Activated T-cell treated with anti-CD3 and anti-CD28 coated beads, Interleukin-2, amount 50 U/mL, for 72 hours (primary cell): Measurements from ENCODE around the gene KIAA1328. TPM values are rescaled to one million over a fixed set of nuclear protein-coding genes. Genes with fewer than 3 reads are reported as not detected.
A peak's percentile ranks its signal among the peaks of the same experiment; 100 is the strongest.
"Not testable (repeated sequence)": the region's sequence is repeated elsewhere in the genome, so short reads cannot be mapped to it uniquely, and the experiment has no call there.

ENCODE experiments used
- ATAC-seq, 2 donors: fragments of 150-1000 bp; cut with Tn5 transposase; replicated peaks in 1 of 2; 2 replicates each; pipeline ENCODE4 v1.10.0; 2021; ENCODE audit warnings: moderate library complexity in 2 of 2, mild to moderate bottlenecking in 1 of 2
- DNase-seq, 2 donors: peaks; one replicate each; pipeline ENCODE4 v3.0.0; 2021 to 2022; ENCODE audit warnings: mixed read lengths in 1 of 2
- H3K27ac Mint-ChIP-seq: one replicate; pipeline ENCODE4 v1.8.0; 2022; ENCODE audit warnings: mild to moderate bottlenecking, moderate library complexity, mixed read lengths
- H3K27me3 Mint-ChIP-seq: one replicate; pipeline ENCODE4 v1.8.0; 2022; ENCODE audit warnings: low read depth, mixed read lengths
- H3K36me3 Mint-ChIP-seq, 2 donors: one replicate each; pipeline ENCODE4 v1.8.0; 2022; ENCODE audit warnings: mixed read lengths in 2 of 2, mild to moderate bottlenecking in 1 of 2; ENCODE audit not compliant: insufficient read depth in 2 of 2
- H3K4me1 Mint-ChIP-seq: one replicate; pipeline ENCODE4 v1.8.0; 2022; ENCODE audit warnings: low read depth, mixed read lengths
- H3K4me3 Mint-ChIP-seq, 2 donors: one replicate each; pipeline ENCODE4 v1.8.0; 2022; ENCODE audit warnings: mild to moderate bottlenecking in 2 of 2, mixed read lengths in 2 of 2, moderate library complexity in 2 of 2
- H3K9me3 Mint-ChIP-seq, 2 donors: one replicate each; pipeline ENCODE4 v1.8.0; 2022; ENCODE audit warnings: mixed read lengths in 2 of 2
- total RNA-seq, 2 donors: library from RNA; stranded (reverse); gene quantifications; one replicate each; pipeline ENCODE4 v1.2.3, GENCODE V29; 2022

KIAA1328 gene
- total RNA-seq, 2 donors from 2014 or later = 7.8 to 9.4 TPM

DNA sequence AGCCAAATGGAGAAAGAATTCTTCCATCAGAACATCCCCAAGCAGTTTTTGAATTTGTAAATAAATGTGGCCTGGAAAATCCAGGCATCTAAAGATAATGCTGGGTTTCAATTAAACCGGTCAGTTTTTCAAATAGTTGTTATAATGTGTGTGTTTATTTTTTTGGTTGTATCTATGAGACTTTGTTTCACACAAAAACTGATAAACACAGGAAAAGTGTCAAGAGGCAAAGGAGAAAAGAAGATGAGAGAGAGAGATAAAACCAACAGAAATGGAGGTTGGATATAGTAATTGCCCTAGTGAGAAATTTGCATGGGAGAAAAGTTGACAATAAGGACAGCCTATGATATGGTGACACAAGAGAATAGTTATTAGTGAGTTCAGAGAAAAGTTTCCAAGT lies 68.3 kb downstream of the KIAA1328 start:
- no peaks in the 10 kb centered on the region for H3K4me1 Mint-ChIP-seq
- no peak overlapping the region for H3K27ac Mint-ChIP-seq
- ATAC-seq (no peak), DNase-seq (no peak)
- no peaks in the 10 kb centered on the region for H3K27me3 Mint-ChIP-seq
- peaks cover 2 to 6% of the 10 kb centered on the region in 2 donors for H3K36me3 Mint-ChIP-seq
- H3K4me3 Mint-ChIP-seq = no peak overlapping the region
- peaks cover 2% of the 10 kb centered on the region in 2 donors for H3K9me3 Mint-ChIP-seq

DNA sequence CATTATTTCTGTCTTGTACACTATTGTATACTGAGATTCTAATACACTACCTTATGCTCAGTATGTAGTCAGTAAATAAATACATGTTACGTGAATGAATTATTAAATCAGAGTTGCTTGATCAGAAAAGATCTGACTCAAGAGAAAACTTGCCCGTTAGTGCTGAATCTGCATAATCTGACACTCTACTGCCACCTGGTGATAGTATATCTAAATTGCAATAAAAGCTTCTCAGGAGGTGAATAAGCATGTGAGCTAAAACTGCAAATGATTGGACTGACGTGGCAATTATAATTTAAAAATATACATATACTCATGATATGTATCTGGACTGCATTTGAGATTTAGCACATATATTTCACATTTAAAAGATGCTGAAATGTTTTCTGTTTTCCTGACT lies 70.4 kb downstream of the KIAA1328 start:
- Mint-ChIP-seq H3K4me1 (no peaks in the 10 kb centered on the region), H3K9me3 (peaks cover 2% of the 10 kb centered on the region in 2 donors), H3K36me3 (peaks cover 2 to 6% of the 10 kb centered on the region in 2 donors), H3K4me3 (no peak overlapping the region), H3K27ac (no peak overlapping the region), H3K27me3 (no peaks in the 10 kb centered on the region)
- DNase-seq = no peak
- no peak for ATAC-seq

DNA sequence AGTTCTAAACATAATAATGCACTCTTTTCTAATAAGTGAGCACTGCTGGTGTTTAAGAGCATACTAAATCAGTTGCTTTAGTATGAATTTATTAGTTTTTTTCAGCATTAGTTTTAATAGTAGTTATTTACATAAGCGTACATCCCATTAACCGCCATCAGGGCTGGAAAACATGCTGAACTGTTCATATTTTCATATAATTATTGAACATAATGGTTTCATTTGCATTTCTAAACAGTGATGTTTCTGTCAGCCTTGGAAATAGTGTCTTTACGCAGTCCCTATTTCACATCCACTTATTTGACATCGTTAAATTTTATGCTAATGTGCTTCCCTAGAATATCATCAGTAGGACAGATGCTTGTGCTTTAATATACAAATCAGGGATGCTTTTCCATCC lies 71.5 kb downstream of the KIAA1328 start:
- Mint-ChIP-seq H3K27ac (no peak overlapping the region), H3K4me3 (no peak overlapping the region), H3K36me3 (peaks cover 2 to 6% of the 10 kb centered on the region in 2 donors), H3K4me1 (no peaks in the 10 kb centered on the region), H3K9me3 (peaks cover 2% of the 10 kb centered on the region in 2 donors), H3K27me3 (no peaks in the 10 kb centered on the region)
- DNase-seq = no peak
- no peak for ATAC-seq

DNA sequence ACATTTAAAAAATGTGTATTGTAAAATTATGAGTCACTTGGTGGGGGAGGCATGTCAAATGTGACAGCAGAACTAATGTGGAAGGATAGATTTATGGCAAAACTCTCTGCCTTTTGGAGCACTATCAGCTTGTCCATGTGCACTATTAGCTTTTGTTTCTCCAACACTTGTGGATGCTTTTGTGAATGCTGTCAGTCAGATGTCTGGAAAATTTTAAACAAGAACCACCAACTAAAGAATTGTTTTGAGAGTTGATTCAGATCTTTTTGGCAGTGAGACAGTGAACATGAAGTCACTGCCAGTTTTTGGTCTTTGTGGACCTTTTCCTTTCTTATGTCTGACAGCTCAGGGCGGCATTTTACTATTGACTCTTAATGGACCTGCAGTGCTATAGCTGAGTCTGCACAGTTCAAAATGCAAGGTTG lies 72.4 kb downstream of the KIAA1328 start:
- Mint-ChIP-seq H3K27ac (no peak overlapping the region), H3K27me3 (no peaks in the 10 kb centered on the region), H3K4me3 (no peak overlapping the region), H3K9me3 (peaks cover 2% of the 10 kb centered on the region in 2 donors), H3K4me1 (no peaks in the 10 kb centered on the region), H3K36me3 (peaks cover 6 to 7% of the 10 kb centered on the region in 2 donors)
- ATAC-seq (no peak), DNase-seq (no peak)

DNA sequence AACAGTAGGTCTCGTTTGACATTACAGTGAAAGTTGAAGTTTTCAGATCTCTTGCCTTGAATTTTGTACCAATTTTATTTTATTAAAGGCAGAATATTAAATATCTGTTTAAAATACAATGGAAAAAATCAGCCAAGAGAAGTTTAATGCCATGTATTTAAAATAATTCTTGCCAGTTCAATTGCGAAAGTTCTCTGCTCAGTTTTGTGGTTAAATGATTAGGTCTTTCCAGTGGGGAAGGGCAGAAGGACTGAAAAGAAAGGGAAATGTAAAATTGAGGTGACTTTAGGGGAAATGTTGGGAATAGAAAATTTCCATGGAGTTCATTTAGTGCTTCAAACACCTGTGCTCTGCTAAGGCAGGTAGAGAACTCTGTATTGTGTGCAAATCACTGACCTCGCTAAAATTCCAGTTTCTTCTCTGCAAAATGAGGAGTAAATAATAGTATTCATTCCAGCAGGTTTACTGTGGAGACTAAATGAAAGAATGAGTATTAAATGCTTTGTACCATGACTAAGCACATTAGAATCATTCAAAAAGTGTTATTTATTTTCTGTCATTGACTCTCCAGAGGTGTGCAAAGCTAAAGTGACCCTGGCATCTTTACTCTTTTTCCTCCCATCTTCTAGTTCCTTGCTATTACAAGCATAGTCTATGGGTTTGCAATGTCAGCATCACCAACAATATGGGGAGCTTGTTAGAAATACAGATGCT lies 74.4 kb downstream of the KIAA1328 start:
- Mint-ChIP-seq H3K36me3 (peaks cover 6 to 7% of the 10 kb centered on the region in 2 donors), H3K27ac (no peak overlapping the region), H3K27me3 (no peaks in the 10 kb centered on the region), H3K4me3 (no peak overlapping the region), H3K4me1 (no peaks in the 10 kb centered on the region), H3K9me3 (peaks cover 2% of the 10 kb centered on the region in 2 donors)
- no peak for ATAC-seq
- no peak for DNase-seq

DNA sequence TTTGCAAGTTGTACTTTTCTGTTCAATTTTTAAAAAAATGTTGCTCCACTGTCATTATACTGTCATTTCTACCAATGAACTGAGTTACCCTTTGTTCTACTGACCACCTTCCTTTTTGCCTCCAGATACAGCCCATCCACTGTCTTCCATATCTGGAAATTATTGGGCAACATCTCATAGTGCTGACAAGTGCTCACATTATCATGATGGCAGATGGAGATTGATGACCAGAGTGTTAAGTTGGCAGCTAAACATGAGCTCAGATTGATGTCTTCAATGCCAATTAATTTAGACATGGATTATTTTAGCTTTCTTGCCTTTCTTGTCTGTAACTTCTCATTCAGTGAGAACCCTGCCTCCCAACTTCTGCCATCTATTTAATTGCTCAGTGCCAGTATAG lies 76.6 kb downstream of the KIAA1328 start:
- Mint-ChIP-seq H3K4me1 (no peaks in the 10 kb centered on the region), H3K27me3 (no peaks in the 10 kb centered on the region), H3K27ac (no peak overlapping the region), H3K9me3 (peaks cover 0 to 2% of the 10 kb centered on the region in 2 donors), H3K4me3 (no peak overlapping the region), H3K36me3 (peaks cover 3 to 5% of the 10 kb centered on the region in 2 donors)
- DNase-seq = no peak
- no peak for ATAC-seq

DNA sequence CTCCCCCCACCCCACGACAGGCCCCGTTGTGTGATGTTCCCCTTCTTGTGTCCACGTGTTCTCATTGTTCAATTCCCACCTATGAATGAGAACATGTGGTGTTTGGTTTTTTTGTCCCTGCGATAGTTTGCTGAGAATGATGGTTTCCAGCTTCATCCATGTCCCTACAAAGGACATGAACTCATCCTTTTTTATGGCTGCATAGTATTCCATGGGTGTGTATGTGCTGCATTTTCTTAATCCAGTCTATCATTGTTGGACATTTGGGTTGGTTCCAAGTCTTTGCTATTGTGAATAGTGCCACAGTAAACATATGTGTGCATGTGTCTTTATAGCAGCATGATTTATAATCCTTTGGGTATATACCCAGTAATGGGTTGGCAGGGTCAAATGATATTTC lies 80.4 kb downstream of the KIAA1328 start:
- H3K27ac Mint-ChIP-seq, ATAC-seq, H3K27me3 Mint-ChIP-seq, H3K9me3 Mint-ChIP-seq, H3K36me3 Mint-ChIP-seq, DNase-seq, H3K4me3 Mint-ChIP-seq: not testable (repeated sequence)
- H3K4me1 Mint-ChIP-seq = peaks cover 16% of the 10 kb centered on the region

DNA sequence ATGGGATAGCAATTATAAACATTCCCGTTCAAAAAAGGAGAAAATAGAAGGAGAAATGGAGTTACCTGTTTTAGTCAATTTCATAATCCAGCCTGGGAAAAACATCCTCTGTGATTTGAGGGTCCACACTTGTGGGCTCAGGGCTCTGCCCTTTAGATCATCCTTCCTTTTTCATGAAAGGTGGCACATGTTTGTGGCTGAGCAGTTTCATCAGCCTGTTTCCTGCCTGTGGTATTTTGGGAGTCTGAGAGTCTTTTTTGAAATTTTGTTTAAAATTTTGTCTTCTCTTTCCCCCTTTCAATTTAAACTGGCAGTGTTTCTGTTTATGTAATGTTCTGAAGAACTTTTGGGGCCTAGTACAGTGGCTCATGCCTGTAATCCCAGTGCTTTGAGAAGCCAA lies 84.0 kb downstream of the KIAA1328 start:
- H3K4me3 Mint-ChIP-seq = no peak overlapping the region
- H3K27ac Mint-ChIP-seq = peak overlapping the region; percentile 27
- H3K36me3 Mint-ChIP-seq = peaks cover 2 to 4% of the 10 kb centered on the region in 2 donors
- H3K27me3 Mint-ChIP-seq = no peaks in the 10 kb centered on the region
- H3K9me3 Mint-ChIP-seq = peaks cover 0 to 2% of the 10 kb centered on the region in 2 donors
- DNase-seq (no peak), ATAC-seq (no peak)
- peaks cover 16% of the 10 kb centered on the region for H3K4me1 Mint-ChIP-seq

DNA sequence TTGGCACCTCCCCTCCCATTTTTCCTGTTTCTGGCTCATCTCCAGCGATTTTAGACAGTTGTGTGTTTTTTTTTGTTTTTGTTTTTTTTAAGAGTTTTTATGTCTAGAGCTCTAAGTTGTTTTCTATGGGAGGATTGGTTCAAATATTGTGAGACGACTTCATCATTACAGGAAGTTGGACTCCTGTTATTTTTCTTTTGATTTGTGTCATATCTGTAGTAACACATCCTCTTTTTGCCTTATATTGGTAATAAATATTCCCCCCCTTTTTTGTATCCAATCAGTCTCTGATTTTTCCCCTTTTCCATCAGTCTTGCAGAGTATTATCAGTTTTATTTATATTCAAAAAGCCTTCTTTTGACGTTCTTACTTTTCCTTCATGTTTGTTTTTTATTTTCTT lies 89.0 kb downstream of the KIAA1328 start:
- no peak overlapping the region for H3K27ac Mint-ChIP-seq
- ATAC-seq = no peak

DNA sequence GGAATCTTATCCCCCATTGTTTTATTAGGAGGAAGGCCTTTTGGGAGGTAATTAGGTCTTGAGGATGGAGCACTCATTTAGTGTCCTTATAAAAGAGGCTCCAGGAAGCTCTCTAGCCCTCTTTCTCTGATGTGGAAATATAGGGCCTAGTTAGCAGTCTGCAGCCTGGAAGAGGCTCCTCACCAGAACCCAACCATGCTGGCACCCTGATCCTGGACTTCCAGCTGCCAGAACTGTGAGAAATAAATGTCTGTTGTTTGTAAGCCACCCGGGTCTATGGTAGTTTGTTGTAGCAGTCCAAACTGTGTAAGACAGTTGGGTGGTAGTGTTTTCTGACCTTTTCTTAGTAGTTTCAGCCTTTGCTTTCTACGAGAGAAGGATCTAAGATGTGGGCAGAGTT lies 100.7 kb downstream of the KIAA1328 start:
- DNase-seq (no peak), ATAC-seq (no peak)
- Mint-ChIP-seq H3K4me3 (no peak overlapping the region), H3K36me3 (no peaks in the 10 kb centered on the region), H3K4me1 (no peaks in the 10 kb centered on the region), H3K27me3 (no peaks in the 10 kb centered on the region), H3K9me3 (no peaks in the 10 kb centered on the region), H3K27ac (no peak overlapping the region)

More for the DNA sequence above, 89.0 kb downstream of the KIAA1328 start:
- H3K27me3 Mint-ChIP-seq = no peaks in the 10 kb centered on the region
- H3K4me3 Mint-ChIP-seq = no peak overlapping the region
- no peak for DNase-seq
- peaks cover 0 to 9% of the 10 kb centered on the region in 2 donors for H3K9me3 Mint-ChIP-seq
- peaks cover 7 to 9% of the 10 kb centered on the region in 2 donors for H3K36me3 Mint-ChIP-seq
- peaks cover 4% of the 10 kb centered on the region for H3K4me1 Mint-ChIP-seq

DNA sequence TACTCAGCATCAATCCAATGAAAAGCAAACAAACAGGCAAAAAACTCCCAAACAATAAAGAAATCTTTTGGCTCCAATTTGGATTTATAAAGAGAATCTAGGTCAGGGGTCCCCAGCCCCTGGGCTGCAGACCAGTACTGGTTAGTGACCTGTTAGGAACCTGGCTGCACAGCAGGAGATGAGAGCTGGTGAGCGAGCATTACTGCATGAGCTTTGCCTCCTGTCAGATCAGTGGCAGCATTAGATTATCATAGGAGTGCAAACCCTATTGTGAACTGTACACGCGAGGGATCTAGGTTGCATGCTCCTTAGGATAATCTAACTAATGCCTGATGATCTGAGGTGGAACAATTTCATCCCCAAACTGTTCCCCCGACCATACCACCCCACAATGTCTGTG lies 102.2 kb downstream of the KIAA1328 start:
- peaks cover 0 to 4% of the 10 kb centered on the region in 2 donors for H3K9me3 Mint-ChIP-seq
- no peak for DNase-seq
- H3K4me1 Mint-ChIP-seq = no peaks in the 10 kb centered on the region
- no peaks in the 10 kb centered on the region for H3K27me3 Mint-ChIP-seq
- H3K27ac Mint-ChIP-seq = no peak overlapping the region
- H3K36me3 Mint-ChIP-seq = peaks cover 0 to 2% of the 10 kb centered on the region in 2 donors
- H3K4me3 Mint-ChIP-seq = no peak overlapping the region
- ATAC-seq = no peak

DNA sequence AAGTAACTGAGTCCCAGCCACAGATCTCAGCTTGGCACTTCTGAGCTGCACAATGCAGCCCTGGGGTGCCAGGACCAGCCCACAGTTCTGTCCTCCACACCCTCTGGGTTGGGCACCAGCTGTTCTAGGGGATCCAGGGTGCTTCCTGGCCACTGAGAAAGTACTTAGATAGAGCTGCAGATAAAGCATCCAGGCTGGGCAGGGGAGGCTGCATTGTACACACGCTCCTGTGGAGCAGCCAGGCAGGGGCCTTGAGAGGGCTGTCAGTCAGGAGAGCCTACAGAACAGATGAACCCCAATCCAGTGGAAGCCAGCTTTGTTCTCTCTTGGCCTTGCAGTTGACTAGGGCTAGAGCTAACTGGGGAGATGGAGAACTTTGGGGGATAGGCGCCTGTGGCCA lies 104.6 kb downstream of the KIAA1328 start:
- peaks cover 6 to 12% of the 10 kb centered on the region in 2 donors for H3K9me3 Mint-ChIP-seq
- H3K4me1 Mint-ChIP-seq = no peaks in the 10 kb centered on the region
- ATAC-seq (no peak), DNase-seq (no peak)
- H3K36me3 Mint-ChIP-seq = peaks cover 12 to 13% of the 10 kb centered on the region in 2 donors
- H3K27ac Mint-ChIP-seq = no peak overlapping the region
- H3K27me3 Mint-ChIP-seq = no peaks in the 10 kb centered on the region
- H3K4me3 Mint-ChIP-seq = no peak overlapping the region

DNA sequence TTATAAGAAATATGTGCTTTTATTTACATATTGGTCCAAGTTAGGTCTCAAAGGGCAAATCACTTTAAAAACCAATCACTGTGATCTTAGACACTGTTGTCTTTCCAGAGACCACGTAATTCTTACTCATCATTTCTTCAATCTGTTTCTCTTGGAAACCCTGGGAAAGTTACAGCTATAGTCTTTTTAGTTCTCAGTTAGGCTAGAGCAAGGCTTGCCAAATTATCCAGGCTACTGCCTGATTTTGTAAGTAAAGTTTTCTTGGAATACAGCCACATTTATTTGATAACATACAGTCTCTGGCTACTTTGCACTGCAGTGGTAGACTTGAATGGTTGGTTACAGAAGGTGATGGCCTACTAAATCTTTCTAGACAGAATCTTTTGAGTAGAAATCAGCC lies 106.0 kb downstream of the KIAA1328 start:
- DNase-seq (no peak), ATAC-seq (no peak)
- Mint-ChIP-seq H3K9me3 (peaks cover 6 to 16% of the 10 kb centered on the region in 2 donors), H3K27me3 (no peaks in the 10 kb centered on the region), H3K27ac (no peak overlapping the region), H3K36me3 (peaks cover 16% of the 10 kb centered on the region in 2 donors), H3K4me3 (no peak overlapping the region), H3K4me1 (no peaks in the 10 kb centered on the region)

DNA sequence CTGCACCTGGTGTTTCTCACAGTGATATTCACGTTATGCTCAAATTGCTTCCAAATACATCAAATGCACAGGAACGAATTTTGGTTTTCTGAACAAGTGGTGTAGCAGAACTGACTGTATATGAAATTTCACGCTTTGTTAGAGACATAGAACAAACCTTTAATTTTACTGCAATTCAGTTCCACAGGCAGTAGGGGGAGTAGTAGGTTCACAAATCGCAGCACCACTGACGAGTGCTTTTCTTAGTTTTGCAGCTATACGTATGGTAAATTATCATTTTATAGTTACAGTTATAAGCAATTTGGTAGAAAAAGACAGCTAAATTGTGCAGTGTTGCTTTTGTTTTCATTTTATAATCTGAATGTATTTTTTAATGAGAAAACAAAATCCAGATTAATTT lies 113.3 kb downstream of the KIAA1328 start:
- peaks cover 6 to 9% of the 10 kb centered on the region in 2 donors for H3K9me3 Mint-ChIP-seq
- H3K36me3 Mint-ChIP-seq = peaks cover 7 to 9% of the 10 kb centered on the region in 2 donors
- H3K27me3 Mint-ChIP-seq = no peaks in the 10 kb centered on the region
- no peak for ATAC-seq
- no peaks in the 10 kb centered on the region for H3K4me1 Mint-ChIP-seq
- peak in 1 of 2 donors; percentile 31 for DNase-seq
- no peak overlapping the region for H3K4me3 Mint-ChIP-seq
- no peak overlapping the region for H3K27ac Mint-ChIP-seq
